SK-MEL-5 (cell line): Measurements from ENCODE around the gene EHMT1. TPM values are rescaled to one million over a fixed set of nuclear protein-coding genes. Genes with fewer than 3 reads are reported as not detected.
A peak's percentile ranks its signal among the peaks of the same experiment; 100 is the strongest.

Experiments used
- DNase-seq: peaks from one replicate; pipeline ENCODE4 v3.0.0-alpha.2; 2016; ENCODE audit warnings: low read depth, low spot score
- in situ Hi-C: cut with HindIII; loops from 2 replicates; pipeline ENCODE4 v1.10.0; 2016; ENCODE audit warnings: low sequenced_read_pairs, high pct_unique_total_duplicates, low pct_unique_long_range_greater_than_20kb
- total RNA-seq: library from RNA; depleted of rRNA; stranded (reverse); fragments of >200 nt; shearing (Covaris generic); gene quantifications from 2 replicates; pipeline ENCODE4 v1.2.3, GENCODE V29; 2014

The EHMT1 gene
- total RNA-seq, 1 experiment from 2014 or later: 18.5 TPM

GRCh38 chr9:137660144-137660543 is 41.3 kb downstream of the EHMT1 start:
- in situ Hi-C loops: no loop called here
- no peak for DNase-seq

- no peak for DNase-seq
- in situ Hi-C loops: no loop called here
Observed at GRCh38 chr9:137663584-137663983, 44.8 kb downstream of the EHMT1 start.

GRCh38 chr9:137664676-137665075 is 45.9 kb downstream of the EHMT1 start:
- DNase-seq: no peak
- in situ Hi-C loops: no loop called here

- in situ Hi-C loops: no loop called here
- DNase-seq: no peak
Observed at GRCh38 chr9:137665226-137665625, 46.4 kb downstream of the EHMT1 start.

GRCh38 chr9:137665697-137666512 is 47.1 kb downstream of the EHMT1 start:
- DNase-seq: no peak
- in situ Hi-C loops: no loop called here

- in situ Hi-C loops: no loop called here
- no peak for DNase-seq
Observed at GRCh38 chr9:137666513-137666822, 47.7 kb downstream of the EHMT1 start.

- DNase-seq: no peak
- in situ Hi-C loops: no loop called here
Observed at GRCh38 chr9:137666955-137667670, 48.3 kb downstream of the EHMT1 start.

- in situ Hi-C loops: no loop called here
- no peak for DNase-seq
Observed at GRCh38 chr9:137668203-137668602, 49.4 kb downstream of the EHMT1 start.

- in situ Hi-C loops: no loop called here
- peak; percentile 6 for DNase-seq
Observed at GRCh38 chr9:137669261-137669672, 50.5 kb downstream of the EHMT1 start.

GRCh38 chr9:137670391-137671195 is 51.8 kb downstream of the EHMT1 start:
- no peak for DNase-seq
- in situ Hi-C loops: no loop called here

GRCh38 chr9:137671196-137671538 is 52.4 kb downstream of the EHMT1 start:
- in situ Hi-C loops: no loop called here
- no peak for DNase-seq

- no peak for DNase-seq
Observed at GRCh38 chr9:137671721-137672120, 52.9 kb downstream of the EHMT1 start.

GRCh38 chr9:137672907-137673791 is 54.3 kb downstream of the EHMT1 start:
- in situ Hi-C loops: no loop called here

More at GRCh38 chr9:137671721-137672120, 52.9 kb downstream of the EHMT1 start:
- in situ Hi-C loops: no loop called here

GRCh38 chr9:137673886-137674285 is 55.1 kb downstream of the EHMT1 start:
- DNase-seq: no peak
- in situ Hi-C loops: no loop called here

More at GRCh38 chr9:137672907-137673791, 54.3 kb downstream of the EHMT1 start:
- peak; percentile 71 for DNase-seq

GRCh38 chr9:137674307-137674975 is 55.6 kb downstream of the EHMT1 start:
- DNase-seq: no peak

GRCh38 chr9:137674976-137675320 is 56.1 kb downstream of the EHMT1 start:
- no peak for DNase-seq
- in situ Hi-C loops: no loop called here

More at GRCh38 chr9:137674307-137674975, 55.6 kb downstream of the EHMT1 start:
- in situ Hi-C loops: no loop called here

GRCh38 chr9:137676998-137677397 is 58.2 kb downstream of the EHMT1 start:
- DNase-seq: no peak
- in situ Hi-C loops: no loop called here
